PFSK-1 (cell line): Measurements from ENCODE around the gene RAI2.

Experiments used
- FOXP2 ChIP-seq: optimal IDR thresholded peaks from 2 replicates; pipeline ENCODE3; 2011; ENCODE audit warnings: borderline replicate concordance, control low read depth, inconsistent platforms; ENCODE audit not compliant: insufficient read depth; ENCODE audit errors: extremely low read length, extremely low read depth
- POLR2AphosphoS5 ChIP-seq: IDR thresholded peaks from 2 replicates; pipeline ENCODE4 v1.6.1; 2012; ENCODE audit warnings: low read depth, mild to moderate bottlenecking, control low read depth, low read length, moderate library complexity
- SIN3A ChIP-seq: IDR thresholded peaks from 2 replicates; pipeline ENCODE4 v1.6.1; 2012; ENCODE audit warnings: mild to moderate bottlenecking, low read length, moderate library complexity, borderline replicate concordance; ENCODE audit not compliant: insufficient read depth
- TAF1 ChIP-seq: IDR thresholded peaks from 2 replicates; pipeline ENCODE4 v1.6.1; 2012; ENCODE audit warnings: low read length, control low read depth, borderline replicate concordance; ENCODE audit not compliant: insufficient read depth
- TF ChIP-seq, protein P1 (sequence below), 2 experiments: IDR thresholded peaks; 2 replicates each; pipeline versions ENCODE4 v1.6.1 to v1.8.0; 2011 to 2012; ENCODE audit warnings: low read depth in 2 of 2, low read length in 2 of 2, control low read depth in 1 of 2, inconsistent platforms in 1 of 2, mild to moderate bottlenecking in 1 of 2, moderate library complexity in 1 of 2; ENCODE audit not compliant: insufficient read depth in 1 of 2

The RAI2 gene

GRCh38 chrX:17809273-17809672, 51.8 kb downstream of the RAI2 start:
- TF ChIP-seq TAF1, result no peak
- TF ChIP-seq, protein P1, sequence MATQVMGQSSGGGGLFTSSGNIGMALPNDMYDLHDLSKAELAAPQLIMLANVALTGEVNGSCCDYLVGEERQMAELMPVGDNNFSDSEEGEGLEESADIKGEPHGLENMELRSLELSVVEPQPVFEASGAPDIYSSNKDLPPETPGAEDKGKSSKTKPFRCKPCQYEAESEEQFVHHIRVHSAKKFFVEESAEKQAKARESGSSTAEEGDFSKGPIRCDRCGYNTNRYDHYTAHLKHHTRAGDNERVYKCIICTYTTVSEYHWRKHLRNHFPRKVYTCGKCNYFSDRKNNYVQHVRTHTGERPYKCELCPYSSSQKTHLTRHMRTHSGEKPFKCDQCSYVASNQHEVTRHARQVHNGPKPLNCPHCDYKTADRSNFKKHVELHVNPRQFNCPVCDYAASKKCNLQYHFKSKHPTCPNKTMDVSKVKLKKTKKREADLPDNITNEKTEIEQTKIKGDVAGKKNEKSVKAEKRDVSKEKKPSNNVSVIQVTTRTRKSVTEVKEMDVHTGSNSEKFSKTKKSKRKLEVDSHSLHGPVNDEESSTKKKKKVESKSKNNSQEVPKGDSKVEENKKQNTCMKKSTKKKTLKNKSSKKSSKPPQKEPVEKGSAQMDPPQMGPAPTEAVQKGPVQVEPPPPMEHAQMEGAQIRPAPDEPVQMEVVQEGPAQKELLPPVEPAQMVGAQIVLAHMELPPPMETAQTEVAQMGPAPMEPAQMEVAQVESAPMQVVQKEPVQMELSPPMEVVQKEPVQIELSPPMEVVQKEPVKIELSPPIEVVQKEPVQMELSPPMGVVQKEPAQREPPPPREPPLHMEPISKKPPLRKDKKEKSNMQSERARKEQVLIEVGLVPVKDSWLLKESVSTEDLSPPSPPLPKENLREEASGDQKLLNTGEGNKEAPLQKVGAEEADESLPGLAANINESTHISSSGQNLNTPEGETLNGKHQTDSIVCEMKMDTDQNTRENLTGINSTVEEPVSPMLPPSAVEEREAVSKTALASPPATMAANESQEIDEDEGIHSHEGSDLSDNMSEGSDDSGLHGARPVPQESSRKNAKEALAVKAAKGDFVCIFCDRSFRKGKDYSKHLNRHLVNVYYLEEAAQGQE (IDR thresholded peaks at IDR 0.05; ENCODE audit: insufficient read depth in 1 of 2, low read depth in 2 of 2, low read length in 2 of 2), result no peak
- no peak for TF ChIP-seq SIN3A
- no peak for TF ChIP-seq POLR2AphosphoS5
- TF ChIP-seq FOXP2, result no peak

DNA sequence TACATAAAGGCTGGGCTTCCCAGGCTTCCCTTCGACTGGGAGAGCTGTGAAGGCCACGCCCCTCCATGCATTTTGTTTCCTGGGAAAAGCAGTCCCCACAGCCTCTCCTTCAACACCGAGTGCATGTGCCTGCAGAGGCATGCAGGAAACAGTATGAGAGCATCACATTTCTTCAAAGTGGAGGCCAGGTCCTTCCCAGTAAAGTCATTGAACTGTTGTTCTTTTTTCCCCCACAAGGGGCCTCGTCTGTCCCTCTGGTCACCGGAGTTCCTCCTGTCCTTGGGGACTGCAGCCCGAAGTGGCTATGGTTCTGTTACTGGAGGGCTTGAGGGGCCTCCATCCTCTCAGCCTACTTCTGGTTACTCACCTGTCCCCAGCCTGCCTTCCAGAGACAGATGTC, 56.0 kb downstream of the RAI2 start:
- TF ChIP-seq FOXP2 (no peak), SIN3A (no peak), POLR2AphosphoS5 (no peak), TAF1 (no peak)
- TF ChIP-seq, protein P1 (IDR thresholded peaks at IDR 0.05; ENCODE audit: insufficient read depth in 1 of 2, low read depth in 2 of 2, low read length in 2 of 2), result no peak

DNA sequence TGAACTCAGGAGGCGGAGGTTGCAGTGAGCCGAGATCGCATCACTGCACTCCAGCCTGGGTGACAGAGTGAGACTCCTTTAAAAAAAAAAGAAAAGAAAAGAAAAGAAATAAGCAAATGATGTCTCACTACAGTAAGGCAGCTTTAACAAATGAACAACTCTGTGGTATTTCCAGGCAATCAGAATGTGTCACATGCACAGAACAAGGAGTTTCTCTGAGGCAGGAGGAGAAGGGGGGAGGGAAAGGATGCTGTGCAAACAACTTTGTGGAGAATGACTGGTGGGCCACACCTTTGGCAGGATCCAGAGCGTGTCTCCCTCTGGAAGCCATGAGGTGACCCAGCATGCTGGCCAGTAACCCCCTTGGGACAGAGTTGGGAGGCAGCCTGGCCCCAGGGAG, 57.6 kb downstream of the RAI2 start:
- TF ChIP-seq TAF1, result no peak

GRCh38 chrX:17802756-17803155, 58.3 kb downstream of the RAI2 start:
- TF ChIP-seq SIN3A, result no peak
- TF ChIP-seq FOXP2, result no peak
- no peak for TF ChIP-seq TAF1
- TF ChIP-seq, protein P1 (IDR thresholded peaks at IDR 0.05; ENCODE audit: insufficient read depth in 1 of 2, low read depth in 2 of 2, low read length in 2 of 2), result no peak
- no peak for TF ChIP-seq POLR2AphosphoS5

DNA sequence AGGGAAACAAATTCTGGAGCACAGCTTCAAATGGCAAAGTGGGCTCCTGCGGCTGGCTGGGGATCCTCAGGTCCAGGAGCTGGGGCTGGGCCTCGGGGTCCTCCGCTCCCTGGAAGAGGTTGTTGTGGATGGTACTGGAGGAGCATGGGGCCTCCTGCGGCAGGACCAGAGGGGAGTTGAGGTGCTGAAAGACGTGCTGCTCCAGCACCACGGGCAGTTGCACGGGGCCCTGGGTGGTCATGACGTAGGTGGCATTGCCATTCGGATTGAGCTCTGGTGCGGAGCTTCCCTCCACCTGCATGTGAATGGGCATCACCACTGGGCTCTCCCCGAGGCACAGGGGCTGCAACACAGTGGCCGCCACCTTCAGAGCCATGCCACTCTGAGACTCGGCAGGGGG, 59.7 kb downstream of the RAI2 start:
- no peak for TF ChIP-seq POLR2AphosphoS5
- TF ChIP-seq, protein P1 (IDR thresholded peaks at IDR 0.05; ENCODE audit: insufficient read depth in 1 of 2, low read depth in 2 of 2, low read length in 2 of 2), result no peak
- TF ChIP-seq FOXP2, result no peak
- no peak for TF ChIP-seq SIN3A
- TF ChIP-seq TAF1, result no peak
